Measurements from ENCODE around the gene TDP1. TPM values are rescaled to one million over a fixed set of nuclear protein-coding genes. Genes with fewer than 3 reads are reported as not detected.

The TDP1 gene
- total RNA-seq: 10 to 100 TPM; 79.1 to 86.7 TPM

DNA sequence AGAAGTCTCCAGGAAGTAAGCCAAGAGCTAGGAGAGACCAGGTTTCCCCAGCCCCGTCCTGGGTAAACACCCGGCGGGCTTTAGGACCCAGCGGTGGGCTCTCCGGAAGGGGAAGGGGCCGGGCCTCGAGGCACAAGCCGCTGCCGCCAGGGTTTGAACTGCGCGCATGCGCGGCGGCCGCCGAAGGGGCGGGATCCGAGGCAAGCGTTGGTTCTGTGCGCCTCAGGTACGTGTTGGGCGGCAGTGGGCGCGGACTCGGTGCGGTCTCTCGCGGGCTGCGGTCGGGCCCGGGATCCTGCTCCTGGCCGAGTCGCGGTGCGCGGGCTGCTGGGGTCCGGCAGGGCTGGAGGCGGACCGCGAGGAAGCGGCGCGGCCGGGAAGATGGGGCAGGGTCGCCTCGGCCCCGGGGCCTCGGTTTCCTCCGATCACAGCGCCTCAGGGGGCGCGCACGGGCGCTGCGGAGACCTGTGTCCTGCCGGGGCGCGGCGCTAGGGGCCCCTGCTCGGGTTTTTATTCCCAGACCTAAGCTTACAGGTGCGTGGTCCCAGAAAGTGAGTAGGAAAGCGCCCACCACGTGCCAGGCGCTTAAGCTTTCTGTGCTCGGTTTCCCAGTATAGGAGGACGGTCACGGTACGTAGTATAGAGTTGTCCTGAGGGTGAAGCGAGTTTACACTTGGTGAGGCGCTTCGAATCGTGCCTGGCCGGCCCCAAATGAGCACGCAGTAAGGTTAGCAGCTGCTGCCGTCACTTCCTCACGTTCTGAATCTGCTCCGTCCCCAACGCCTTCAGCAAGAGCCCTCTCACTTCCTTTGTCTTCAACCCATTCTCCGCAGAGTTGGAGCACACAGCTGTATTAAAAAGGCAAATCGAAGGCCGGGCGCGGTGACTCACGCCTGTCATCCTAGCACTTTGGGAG, at the start of gene TDP1:
Gene TDP1 (plus strand): TSS at position 183 of the 916 bp plus-strand sequence. CDS start 7,188 bp downstream, outside the sequence.
- Mint-ChIP-seq H3K4me3 (peak within 1 kb of the TSS; percentile 94), H3K36me3 (peaks cover 24% of the 10 kb centered on the region), H3K9me3 (no peaks in the 10 kb centered on the region), H3K27ac (peak within 1 kb of the TSS; percentile 95), H3K4me1 (peaks cover 42% of the 10 kb centered on the region), H3K27me3 (no peaks in the 10 kb centered on the region)
- ATAC-seq (ENCODE audit: low read depth) (peak; percentile 60), DNase-seq (peak; percentile 98)
- POLR2A ChIA-PET: interaction anchor here (0.6 to 3.0 kb wide), 13 partner anchors 9 to 1163 kb away, joined by 3 to 13 read pairs (median 3); partner anchors contain the start of genes EML5 and PSMC1

DNA sequence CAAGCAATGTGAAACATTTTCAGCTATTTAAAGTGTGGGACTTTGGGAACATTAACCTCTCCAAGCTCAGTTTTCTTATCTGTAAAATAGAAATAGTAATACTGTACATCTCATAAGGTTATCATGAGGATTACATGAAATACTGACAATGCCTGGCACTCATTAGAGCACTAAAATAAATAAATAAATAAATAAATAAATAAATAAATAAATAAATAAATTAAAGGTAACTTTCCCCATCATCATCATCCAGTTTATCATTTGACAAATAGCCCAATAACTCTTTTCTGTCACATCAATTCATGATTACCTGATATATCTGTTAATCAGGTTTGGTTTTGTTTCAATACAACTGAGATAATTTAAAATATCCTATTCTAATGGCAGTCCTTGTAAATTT, 49.7 kb upstream of the TDP1 start:
- POLR2A ChIA-PET: no interaction called here
- no peak overlapping the region for H3K4me3 Mint-ChIP-seq
- no peak for ATAC-seq (ENCODE audit: low read depth)
- H3K36me3 Mint-ChIP-seq: no peaks in the 10 kb centered on the region
- peaks cover 12% of the 10 kb centered on the region for H3K4me1 Mint-ChIP-seq
- no peak for DNase-seq
- no peaks in the 10 kb centered on the region for H3K9me3 Mint-ChIP-seq
- no peak overlapping the region for H3K27ac Mint-ChIP-seq
- H3K27me3 Mint-ChIP-seq: peaks cover 5% of the 10 kb centered on the region

DNA sequence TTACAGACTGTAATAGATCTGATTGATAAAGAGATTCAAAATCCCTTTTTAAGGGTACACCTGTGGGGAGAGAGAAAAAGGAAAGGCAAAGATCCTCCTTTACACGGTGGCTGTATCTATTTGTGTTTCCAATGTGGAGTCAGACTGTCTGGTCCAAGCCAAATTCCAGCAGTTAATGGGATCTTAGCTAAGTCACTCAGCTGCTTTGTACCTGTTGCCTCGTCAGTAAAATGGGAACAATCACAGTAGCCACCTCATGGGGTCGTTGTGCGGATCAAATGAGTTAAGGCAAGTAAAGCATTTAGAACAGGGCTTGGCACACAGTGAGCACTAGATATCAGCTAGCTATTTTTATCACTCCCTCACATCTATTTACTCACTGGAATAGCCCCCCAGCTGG, 48.1 kb upstream of the TDP1 start:
- H3K9me3 Mint-ChIP-seq: no peaks in the 10 kb centered on the region
- no peak overlapping the region for H3K4me3 Mint-ChIP-seq
- ATAC-seq (ENCODE audit: low read depth) (no peak), DNase-seq (no peak)
- H3K27me3 Mint-ChIP-seq: peaks cover 8% of the 10 kb centered on the region
- no peak overlapping the region for H3K27ac Mint-ChIP-seq
- POLR2A ChIA-PET: no interaction called here
- peaks cover 12% of the 10 kb centered on the region for H3K4me1 Mint-ChIP-seq
- H3K36me3 Mint-ChIP-seq: no peaks in the 10 kb centered on the region

DNA sequence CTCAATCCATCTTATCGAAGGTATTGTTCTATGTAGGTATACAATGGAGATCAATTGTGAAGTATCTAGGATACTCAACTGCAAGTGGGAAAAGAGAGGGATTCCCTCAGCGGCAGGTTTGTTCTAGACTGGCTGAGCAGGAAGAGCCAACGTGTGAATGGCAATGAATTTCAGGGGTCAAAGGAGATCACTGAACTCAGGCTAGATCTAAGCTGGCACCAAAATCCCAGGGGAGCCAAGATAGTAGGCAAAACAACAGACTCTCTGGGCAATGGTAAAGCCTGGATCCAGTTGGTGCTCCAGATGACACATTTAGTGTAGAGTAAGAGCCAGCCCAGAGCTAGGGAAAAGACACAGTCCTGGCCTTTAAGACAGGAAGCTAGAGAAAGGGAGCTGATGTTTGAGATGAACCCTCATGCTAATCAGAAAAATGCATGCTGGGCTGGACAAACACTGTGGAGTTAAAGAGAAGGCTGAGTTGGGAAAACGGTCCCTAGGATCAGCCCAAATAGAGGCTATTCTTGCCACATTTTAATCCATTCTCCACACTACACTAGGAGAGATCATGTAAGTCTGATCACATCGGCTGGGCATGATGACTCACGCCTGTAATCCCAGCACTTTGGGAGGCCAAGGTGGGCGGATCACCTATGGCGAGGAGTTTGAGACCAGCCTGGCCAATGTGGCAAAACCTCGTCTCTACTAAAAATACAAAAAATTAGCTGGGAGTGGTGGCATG, 46.8 kb upstream of the TDP1 start:
- H3K9me3 Mint-ChIP-seq: no peaks in the 10 kb centered on the region
- H3K4me3 Mint-ChIP-seq: no peak overlapping the region
- POLR2A ChIA-PET: no interaction called here
- peaks cover 5% of the 10 kb centered on the region for H3K4me1 Mint-ChIP-seq
- H3K27ac Mint-ChIP-seq: no peak overlapping the region
- ATAC-seq (ENCODE audit: low read depth): no peak
- peaks cover 12% of the 10 kb centered on the region for H3K27me3 Mint-ChIP-seq
- no peak for DNase-seq
- H3K36me3 Mint-ChIP-seq: no peaks in the 10 kb centered on the region

- ATAC-seq (ENCODE audit: low read depth) (no peak), DNase-seq (no peak)
- POLR2A ChIA-PET: no interaction called here
- Mint-ChIP-seq H3K4me3 (no peak overlapping the region), H3K9me3 (no peaks in the 10 kb centered on the region), H3K4me1 (peaks cover 2% of the 10 kb centered on the region), H3K36me3 (no peaks in the 10 kb centered on the region), H3K27me3 (peaks cover 12% of the 10 kb centered on the region), H3K27ac (no peak overlapping the region)
Measured at GRCh38 chr14:89909586-89909985, 46.1 kb upstream of the TDP1 start.

DNA sequence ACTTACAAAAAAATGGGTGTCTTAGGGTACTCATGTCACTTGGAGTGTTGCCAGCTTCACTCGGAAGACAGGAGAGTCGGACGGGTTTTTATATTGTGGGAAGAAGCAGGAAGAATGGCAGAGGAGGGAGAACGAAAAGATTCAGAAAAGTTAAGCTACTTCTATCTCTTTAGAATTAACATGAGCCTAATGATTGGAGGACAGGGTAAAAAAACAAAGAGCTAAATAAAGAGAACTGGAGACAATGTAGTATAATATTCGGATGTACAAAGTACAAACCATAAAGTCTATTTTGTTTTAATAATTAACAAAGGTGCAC, 45.1 kb upstream of the TDP1 start:
- H3K27me3 Mint-ChIP-seq: peaks cover 12% of the 10 kb centered on the region
- H3K4me1 Mint-ChIP-seq: peaks cover 2% of the 10 kb centered on the region
- H3K9me3 Mint-ChIP-seq: no peaks in the 10 kb centered on the region
- no peak overlapping the region for H3K4me3 Mint-ChIP-seq
- ATAC-seq (ENCODE audit: low read depth) (no peak), DNase-seq (no peak)
- H3K27ac Mint-ChIP-seq: no peak overlapping the region
- POLR2A ChIA-PET: no interaction called here
- no peaks in the 10 kb centered on the region for H3K36me3 Mint-ChIP-seq

GRCh38 chr14:89911010-89911919, 44.5 kb upstream of the TDP1 start:
- Mint-ChIP-seq H3K4me1 (peaks cover 1% of the 10 kb centered on the region), H3K4me3 (no peak overlapping the region), H3K27ac (no peak overlapping the region), H3K27me3 (peaks cover 14% of the 10 kb centered on the region), H3K9me3 (no peaks in the 10 kb centered on the region), H3K36me3 (no peaks in the 10 kb centered on the region)
- POLR2A ChIA-PET: no interaction called here
- DNase-seq: no peak
- ATAC-seq (ENCODE audit: low read depth): no peak

DNA sequence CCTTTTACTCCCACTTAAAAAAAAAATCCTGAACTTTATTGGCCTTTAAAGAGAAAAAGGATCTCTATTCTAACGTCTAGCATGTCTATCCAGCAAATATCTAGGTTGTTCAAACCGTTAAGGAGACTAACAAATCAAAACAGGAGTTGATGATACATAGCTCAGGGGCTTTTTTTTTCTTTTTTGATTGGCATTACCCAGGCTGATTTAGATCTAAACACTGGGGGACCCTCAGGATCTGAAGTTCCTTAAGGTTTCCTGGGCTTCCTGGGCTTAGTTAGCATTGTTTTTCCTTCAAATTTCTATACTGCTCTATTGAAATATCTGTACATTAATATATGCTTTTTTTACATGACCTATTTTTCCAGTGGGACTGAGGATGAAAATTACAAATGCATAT, 43.5 kb upstream of the TDP1 start:
- no peak overlapping the region for H3K27ac Mint-ChIP-seq
- H3K4me1 Mint-ChIP-seq: peaks cover 1% of the 10 kb centered on the region
- DNase-seq: no peak
- no peaks in the 10 kb centered on the region for H3K9me3 Mint-ChIP-seq
- H3K4me3 Mint-ChIP-seq: no peak overlapping the region
- POLR2A ChIA-PET: no interaction called here
- H3K27me3 Mint-ChIP-seq: peaks cover 14% of the 10 kb centered on the region
- no peaks in the 10 kb centered on the region for H3K36me3 Mint-ChIP-seq
- no peak for ATAC-seq (ENCODE audit: low read depth)

DNA sequence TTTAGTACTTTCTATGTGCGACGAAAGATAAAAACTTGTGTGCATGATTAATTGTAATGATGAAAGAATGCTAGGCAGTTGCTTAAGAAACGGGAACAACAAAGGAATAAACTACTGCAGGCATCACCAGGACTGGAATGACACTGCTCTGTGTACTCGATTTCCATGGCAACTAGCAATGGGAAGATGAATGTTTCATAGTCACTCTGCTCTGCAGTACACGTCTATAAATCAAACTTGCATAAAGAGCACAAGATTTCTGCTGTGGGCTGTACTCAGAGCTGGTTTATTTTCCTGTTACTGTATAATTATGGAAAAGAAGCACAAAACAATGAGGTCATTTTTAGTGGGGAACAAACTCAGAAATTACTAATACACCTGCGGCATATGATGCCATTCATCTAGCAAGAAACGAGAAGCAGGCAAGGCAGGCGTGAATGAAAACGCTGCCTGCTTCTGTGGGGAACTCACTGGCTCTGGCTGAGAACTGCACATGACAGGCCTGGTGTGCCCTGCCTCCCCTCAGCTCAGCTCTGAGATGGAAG, 43.0 kb upstream of the TDP1 start:
- Mint-ChIP-seq H3K27me3 (peaks cover 14% of the 10 kb centered on the region), H3K27ac (no peak overlapping the region), H3K4me3 (no peak overlapping the region), H3K9me3 (no peaks in the 10 kb centered on the region), H3K36me3 (no peaks in the 10 kb centered on the region), H3K4me1 (peaks cover 1% of the 10 kb centered on the region)
- DNase-seq (no peak), ATAC-seq (ENCODE audit: low read depth) (no peak)
- POLR2A ChIA-PET: no interaction called here

GRCh38 chr14:89915114-89915878, 40.4 kb upstream of the TDP1 start:
- ATAC-seq (ENCODE audit: low read depth): no peak
- H3K27me3 Mint-ChIP-seq: peaks cover 14% of the 10 kb centered on the region
- peaks cover 1% of the 10 kb centered on the region for H3K4me1 Mint-ChIP-seq

GRCh38 chr14:89918721-89919120, 37.0 kb upstream of the TDP1 start:
- Mint-ChIP-seq H3K36me3 (peaks cover 4% of the 10 kb centered on the region), H3K27me3 (peaks cover 4% of the 10 kb centered on the region), H3K4me3 (no peak overlapping the region), H3K4me1 (peaks cover 1% of the 10 kb centered on the region), H3K9me3 (no peaks in the 10 kb centered on the region), H3K27ac (no peak overlapping the region)
- ATAC-seq (ENCODE audit: low read depth): no peak
- no peak for DNase-seq
- POLR2A ChIA-PET: no interaction called here

More at GRCh38 chr14:89915114-89915878, 40.4 kb upstream of the TDP1 start:
- Mint-ChIP-seq H3K4me3 (no peak overlapping the region), H3K27ac (no peak overlapping the region), H3K9me3 (no peaks in the 10 kb centered on the region), H3K36me3 (peaks cover 2% of the 10 kb centered on the region)
- POLR2A ChIA-PET: no interaction called here
- DNase-seq: peak; percentile 46

DNA sequence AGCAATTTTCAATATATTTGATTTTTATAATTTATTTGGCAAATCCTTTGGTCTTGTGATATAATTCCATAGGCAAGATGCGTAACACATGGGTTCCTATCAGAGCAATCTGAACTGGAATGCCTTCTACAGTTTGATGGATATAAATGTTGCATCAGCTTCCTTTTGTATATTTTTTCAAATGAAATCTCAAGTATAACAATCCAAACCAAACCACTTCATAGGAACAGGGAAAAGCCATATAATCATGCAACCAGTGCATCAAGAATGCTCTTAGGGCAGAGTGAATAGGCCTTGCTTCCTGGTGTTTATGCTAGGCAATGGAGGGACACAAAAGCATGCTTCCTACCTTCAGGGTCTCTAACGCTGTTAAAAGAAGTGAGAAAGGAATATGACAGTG, 35.7 kb upstream of the TDP1 start:
- Mint-ChIP-seq H3K4me3 (no peak overlapping the region), H3K27ac (no peak overlapping the region), H3K36me3 (peaks cover 9% of the 10 kb centered on the region), H3K9me3 (no peaks in the 10 kb centered on the region), H3K4me1 (no peaks in the 10 kb centered on the region), H3K27me3 (peaks cover 4% of the 10 kb centered on the region)
- POLR2A ChIA-PET: no interaction called here
- DNase-seq (no peak), ATAC-seq (ENCODE audit: low read depth) (no peak)
